GM19452 (cell line): ENCODE data around the gene NRCAM.
A peak's percentile ranks its signal among the peaks of the same experiment; 100 is the strongest.
"Not testable (repeated sequence)": the region's sequence is repeated elsewhere in the genome, so short reads cannot be mapped to it uniquely, and the experiment has no call there.

Experiments used
- ATAC-seq: cut with Tn5 transposase; IDR thresholded peaks from one replicate; pipeline ENCODE4 v1.9.1; 2021; ENCODE audit not compliant: unreplicated experiment

NRCAM gene

GRCh38 chr7:108285003-108285368, 171.2 kb downstream of the NRCAM start:
- ATAC-seq: no peak

DNA sequence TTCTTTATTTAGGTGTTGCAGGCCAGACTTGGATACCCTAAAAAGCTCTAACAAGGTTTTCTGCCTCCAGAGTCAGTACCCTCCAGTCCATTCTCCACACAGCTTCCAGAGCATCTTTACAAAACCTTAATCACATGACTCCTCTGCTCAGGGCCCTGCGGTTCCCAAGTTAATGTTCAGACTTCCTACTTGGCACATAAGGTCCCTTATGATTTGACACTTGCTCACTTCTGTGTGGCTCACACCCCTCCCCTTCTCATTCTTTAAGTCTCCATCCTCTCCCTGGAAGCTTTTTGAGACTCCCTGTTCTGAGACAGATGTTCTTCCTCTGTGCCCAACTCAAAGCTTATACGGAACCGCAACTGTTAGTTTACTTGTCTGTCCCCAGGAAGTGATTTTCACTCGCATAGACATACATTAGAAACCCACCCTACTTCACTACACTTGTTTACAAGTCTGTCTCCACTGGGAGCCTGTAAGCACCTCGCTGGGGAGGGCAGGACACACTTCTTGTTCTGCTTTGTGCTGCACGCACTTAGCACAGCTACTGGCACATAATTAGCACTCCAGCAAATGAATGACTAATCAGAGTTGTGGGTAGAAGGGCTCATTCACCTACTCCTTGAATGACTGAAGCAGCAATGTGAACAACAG, 171.8 kb downstream of the NRCAM start:
- peak; percentile 73 for ATAC-seq

DNA sequence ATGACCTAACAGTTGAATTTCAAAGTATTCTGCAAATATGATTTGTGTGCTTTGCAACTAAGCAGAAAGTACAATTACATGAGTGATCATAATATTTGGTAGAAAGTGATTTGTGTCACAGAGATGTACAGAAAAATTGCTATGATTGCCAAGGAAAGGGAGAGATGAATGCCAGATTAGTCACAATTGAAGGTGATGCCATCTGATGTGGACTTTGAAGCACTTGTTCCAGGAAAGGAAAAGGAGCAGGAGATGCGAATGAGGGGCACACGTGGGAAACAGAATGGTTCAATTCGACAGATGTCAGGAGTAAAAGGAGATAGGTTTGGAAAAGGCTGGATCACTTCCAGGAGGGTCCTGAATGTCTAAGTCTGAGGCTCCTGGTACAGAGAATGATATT, 173.0 kb downstream of the NRCAM start:
- no peak for ATAC-seq

- no peak for ATAC-seq
Measured at GRCh38 chr7:108282427-108282996, 173.7 kb downstream of the NRCAM start.

GRCh38 chr7:108280136-108280535, 176.1 kb downstream of the NRCAM start:
- ATAC-seq: no peak

- ATAC-seq: no peak
Measured at GRCh38 chr7:108278776-108279175, 177.5 kb downstream of the NRCAM start.

DNA sequence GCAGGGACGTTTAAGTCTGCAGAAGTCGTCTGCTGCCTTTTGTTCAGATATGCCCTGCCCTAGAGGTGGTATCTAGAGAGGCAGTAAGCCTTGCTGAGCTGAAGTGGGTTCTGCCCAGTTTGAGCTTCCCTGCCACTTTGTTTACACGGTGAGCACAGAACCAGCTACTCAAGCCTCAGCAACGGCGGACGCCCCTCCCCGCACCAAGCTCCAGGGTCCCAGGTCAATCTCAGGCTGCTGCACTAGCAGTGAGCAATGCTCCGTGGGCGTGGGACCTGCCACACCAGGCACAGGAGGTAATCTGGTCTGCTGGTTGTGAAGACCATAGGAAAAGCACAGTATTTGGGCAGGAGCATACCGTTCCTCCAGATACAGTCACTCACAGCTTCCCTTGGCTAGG, 178.0 kb downstream of the NRCAM start:
- ATAC-seq: no peak

DNA sequence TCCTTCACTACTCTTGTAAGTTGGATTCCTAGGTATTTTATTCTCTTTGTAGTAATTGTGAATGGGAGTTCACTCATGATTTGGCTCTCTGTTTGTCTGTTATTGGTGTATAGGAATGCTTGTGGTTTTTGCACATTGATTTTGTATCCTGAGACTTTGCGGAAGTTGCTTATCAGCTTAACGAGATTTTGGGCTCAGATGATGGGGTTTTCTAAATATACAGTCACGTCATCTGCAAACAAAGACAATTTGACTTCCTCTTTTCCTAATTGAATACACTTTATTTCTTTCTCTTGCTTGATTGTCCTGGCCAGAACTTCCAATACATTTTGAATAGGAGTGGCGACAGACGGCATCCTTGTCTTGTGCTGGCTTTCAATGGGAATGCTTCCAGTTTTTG, 181.8 kb downstream of the NRCAM start:
- not testable (repeated sequence) for ATAC-seq

DNA sequence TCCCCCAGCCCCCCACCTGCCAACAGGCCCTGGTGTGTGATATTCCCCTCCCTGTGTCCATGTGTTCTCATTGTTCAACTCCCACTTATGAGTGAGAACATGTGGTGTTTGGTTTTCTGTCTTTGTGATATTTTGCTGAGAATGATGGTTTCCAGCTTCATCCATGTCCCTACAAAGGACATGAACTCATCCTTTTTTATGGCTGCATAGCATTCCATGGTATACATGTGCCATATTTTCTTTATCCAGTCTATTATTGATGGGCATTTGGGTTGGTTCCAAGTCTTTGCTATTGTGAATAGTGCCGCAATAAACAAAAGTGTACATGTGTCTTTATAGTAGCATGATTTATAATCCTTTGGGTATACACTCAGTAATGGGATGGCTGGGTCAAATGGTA, 183.3 kb downstream of the NRCAM start:
- ATAC-seq: not testable (repeated sequence)

DNA sequence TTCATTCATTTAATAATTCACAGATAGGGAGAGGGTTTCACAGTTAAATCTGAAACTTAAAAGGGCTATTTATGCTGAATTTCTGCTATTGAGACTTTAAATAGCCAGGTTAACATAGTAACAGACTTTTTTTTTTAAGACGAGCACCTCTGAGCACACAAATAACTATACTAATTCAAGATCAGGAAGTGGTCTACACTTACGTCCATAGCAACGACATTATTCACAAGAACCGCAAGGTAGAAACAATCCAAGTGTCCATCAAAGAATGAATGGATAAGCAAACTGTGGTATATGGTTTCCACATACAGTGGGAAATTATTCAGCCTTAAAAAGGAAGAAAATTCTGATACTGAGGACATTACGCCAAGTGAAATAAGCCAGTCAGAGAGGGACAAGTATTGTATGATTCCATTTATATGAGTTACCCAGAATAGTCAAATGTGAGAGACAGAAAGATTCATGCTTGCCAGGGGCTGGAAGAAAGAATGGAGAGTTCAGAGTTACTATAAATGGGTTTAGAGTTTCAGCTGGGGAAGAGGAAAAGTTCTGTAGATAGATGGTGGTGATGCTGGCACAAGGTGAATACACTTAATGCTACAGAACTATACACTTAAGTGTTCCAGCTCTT, 185.7 kb downstream of the NRCAM start:
- peak; percentile 89 for ATAC-seq

GRCh38 chr7:108268200-108268820, 187.9 kb downstream of the NRCAM start:
- no peak for ATAC-seq

- ATAC-seq: no peak
Measured at GRCh38 chr7:108267615-108268014, 188.6 kb downstream of the NRCAM start.

GRCh38 chr7:108266491-108266890, 189.7 kb downstream of the NRCAM start:
- ATAC-seq: no peak

DNA sequence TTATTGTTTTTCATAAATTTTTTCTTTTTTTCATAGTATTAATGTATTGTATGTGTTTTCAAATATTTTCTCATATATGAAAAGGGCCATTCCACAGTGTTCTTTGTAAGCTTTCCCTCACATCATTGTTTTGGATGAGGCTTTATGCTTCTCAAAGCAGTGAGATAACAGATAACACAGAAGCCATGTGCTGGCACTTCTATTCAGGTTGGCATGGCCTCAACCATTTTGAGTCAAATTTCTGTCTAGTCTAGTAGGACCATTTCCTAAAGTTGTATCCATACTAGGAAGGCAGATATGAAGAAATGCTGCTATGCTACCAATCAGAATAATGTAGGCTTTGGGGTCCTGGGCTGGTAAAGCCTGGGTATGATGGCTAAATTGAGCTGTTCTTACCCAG, 190.2 kb downstream of the NRCAM start:
- no peak for ATAC-seq

DNA sequence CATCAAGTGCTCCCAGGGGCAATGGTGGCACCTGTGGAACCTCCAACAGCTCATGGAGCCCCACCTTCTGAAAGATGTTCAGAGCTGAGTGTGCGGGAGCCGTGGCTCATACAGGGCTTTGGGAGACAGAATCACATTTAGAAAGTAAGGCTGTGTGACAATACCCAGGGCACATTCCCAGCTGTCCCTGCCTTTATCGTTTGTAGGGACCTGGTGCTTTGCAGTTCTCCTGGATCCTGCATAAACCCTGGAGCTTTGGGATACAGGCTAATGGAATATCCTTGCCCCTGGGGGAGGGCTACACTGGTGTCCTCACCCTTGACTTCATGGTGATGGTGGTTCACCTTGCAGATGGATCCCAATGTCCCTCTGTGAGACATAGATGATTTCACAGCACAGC, 191.2 kb downstream of the NRCAM start:
- no peak for ATAC-seq

- ATAC-seq: no peak
Measured at GRCh38 chr7:108263425-108263824, 192.8 kb downstream of the NRCAM start.

DNA sequence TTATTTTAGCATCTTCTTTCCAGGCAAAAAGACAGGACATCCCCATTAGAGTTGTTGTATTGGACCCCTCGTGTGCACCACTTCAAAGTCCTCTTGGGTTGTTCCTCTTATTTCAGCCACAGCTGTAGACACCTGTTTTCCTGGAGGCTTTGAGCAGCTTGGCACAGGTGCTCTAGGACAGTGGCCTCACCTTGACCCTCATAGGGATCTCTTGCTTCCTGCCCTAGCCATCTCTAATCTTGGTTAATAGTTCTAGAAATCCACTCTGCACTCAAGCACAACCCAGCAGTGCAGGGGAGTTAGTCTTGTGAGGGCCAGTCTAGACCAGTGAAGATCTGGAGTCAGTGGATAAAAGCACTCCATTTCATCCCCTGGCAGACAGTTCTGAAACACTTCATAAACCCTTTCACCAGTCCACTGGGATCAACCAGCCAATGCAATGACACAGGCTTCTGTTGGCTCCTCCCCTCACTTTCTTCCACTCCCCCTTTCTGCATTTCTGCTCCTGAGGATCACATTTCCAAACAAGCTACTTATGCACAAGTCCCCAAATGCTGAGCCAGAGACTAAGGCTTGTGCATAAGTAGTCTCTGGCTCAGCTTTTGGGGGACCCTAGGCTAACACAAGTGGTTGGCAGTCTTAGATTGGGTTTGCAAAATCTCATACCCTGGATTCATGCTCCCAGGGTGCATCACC, 194.5 kb downstream of the NRCAM start:
- no peak for ATAC-seq

DNA sequence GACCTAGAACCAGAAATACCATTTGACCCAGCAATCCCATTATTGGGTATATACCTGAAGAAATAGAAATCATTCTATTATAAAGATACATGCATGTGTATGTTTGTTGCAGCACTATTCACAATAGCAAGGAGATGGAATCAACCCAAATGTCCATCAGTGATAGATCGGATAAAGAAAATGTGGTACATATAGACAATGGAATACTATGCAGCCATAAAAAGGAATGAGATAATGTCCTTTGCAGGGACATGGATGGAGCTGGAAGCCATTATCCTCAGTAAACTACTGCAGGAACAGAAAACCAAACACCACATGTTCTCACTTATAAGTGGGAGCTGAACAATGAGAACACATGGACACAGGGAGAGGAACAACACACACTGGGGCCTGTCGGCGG, 196.8 kb downstream of the NRCAM start:
- ATAC-seq: not testable (repeated sequence)

- no peak for ATAC-seq
Measured at GRCh38 chr7:108257954-108258353, 198.3 kb downstream of the NRCAM start.

DNA sequence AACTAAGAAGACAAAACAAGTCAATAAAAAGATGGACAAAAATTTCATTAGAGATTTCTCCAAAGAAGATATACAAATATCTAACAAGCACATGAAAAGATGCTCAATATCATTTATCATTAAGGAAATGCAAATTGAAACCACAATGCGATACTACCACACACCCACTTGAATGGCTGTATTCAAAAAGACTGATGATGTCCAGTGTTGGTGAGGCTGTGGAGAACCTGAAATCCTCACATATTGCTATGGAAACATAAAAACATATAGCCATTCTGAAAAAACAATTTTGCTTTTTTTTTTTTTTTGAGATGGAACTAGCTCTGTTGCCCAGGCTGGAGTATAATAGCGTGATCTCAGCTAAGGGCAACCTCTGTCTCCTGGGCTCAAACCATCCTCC, 202.0 kb downstream of the NRCAM start:
- ATAC-seq: no peak

DNA sequence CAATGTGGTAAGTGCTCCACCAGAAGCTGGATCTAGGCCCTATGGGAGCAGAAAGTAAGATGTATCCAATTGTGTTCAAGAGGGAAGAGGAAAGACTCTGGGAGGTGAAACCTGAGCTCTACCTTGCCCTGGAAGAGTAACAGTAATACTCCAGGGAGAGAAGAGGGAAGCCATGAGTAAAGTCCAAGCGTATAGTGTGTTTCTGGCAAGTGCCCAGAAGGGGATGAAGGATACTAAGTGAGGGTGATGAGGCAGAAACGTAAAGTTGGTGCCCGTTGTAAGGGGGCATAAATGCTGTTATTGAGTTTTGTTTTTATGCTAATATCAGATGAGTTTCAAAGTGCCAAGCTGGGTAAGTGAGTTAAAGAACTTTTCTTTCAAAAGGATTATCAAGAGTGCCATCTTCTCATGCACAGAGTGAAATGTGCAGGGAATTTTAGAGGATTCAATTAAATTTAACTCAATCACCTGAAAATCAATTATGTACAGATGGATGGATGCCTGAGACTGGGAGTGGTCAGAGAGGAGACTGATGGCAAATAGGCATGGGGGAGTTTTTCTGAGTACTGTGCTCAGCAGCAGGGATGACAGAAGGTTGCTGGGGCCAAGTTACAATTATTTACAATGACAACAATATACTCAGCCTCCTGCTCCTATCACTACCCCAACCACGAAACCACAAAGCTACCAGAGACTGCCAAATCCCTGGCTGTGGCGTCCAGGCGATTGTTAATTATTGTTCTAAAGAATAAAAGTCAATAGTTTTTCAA, 202.8 kb downstream of the NRCAM start:
- ATAC-seq: no peak
